ENCODE data around the gene USP22. TPM values are rescaled to one million over a fixed set of nuclear protein-coding genes. Genes with fewer than 3 reads are reported as not detected.
A peak's percentile ranks its signal among the peaks of the same experiment; 100 is the strongest.

The USP22 gene
- total and polyA plus RNA-seq, 10 of the 15 experiments (the other 5 are each of a cell fraction or from before 2014, with no cell fraction given): 10.8 to 218 (median 98.8) TPM

- TF ChIP-seq CREB1 (IDR thresholded peaks at IDR 0.05; ENCODE audit: low read depth) (peak; percentile 83), BCLAF1 (IDR thresholded peaks at IDR 0.05) (0 out of 2 replicates have a peak, but pooled peaks have one; percentile 49), PAX5 (IDR thresholded peaks at IDR 0.05; ENCODE audit: borderline replicate concordance, low read depth, low read length) (0 out of 2 replicates have a peak, but pooled peaks have one; percentile 38), NRF1 (conservative IDR thresholded peaks at IDR 0.05; ENCODE audit: low read depth, low read length) (peak; percentile 62), EP300 (IDR thresholded peaks at IDR 0.05; ENCODE audit: borderline replicate concordance in 1 of 2, control insufficient read depth in 1 of 2, low read depth in 2 of 2, low read length in 2 of 2) (no peak), ZBED1 (IDR thresholded peaks at IDR 0.05; ENCODE audit: borderline replicate concordance) (no peak), NKRF (conservative IDR thresholded peaks at IDR 0.05) (peak; percentile 87), POLR2AphosphoS5 (IDR thresholded peaks at IDR 0.05; ENCODE audit: low read length) (peak; percentile 64; the same call in 1 of the 2 replicates), KLF5 (IDR thresholded peaks at IDR 0.05; ENCODE audit: partially characterized antibody) (peak; percentile 50), SUPT20H (IDR thresholded peaks at IDR 0.05; ENCODE audit: borderline replicate concordance, control insufficient read depth, low read depth, low read length) (no peak), TCF3 (IDR thresholded peaks at IDR 0.05; ENCODE audit: borderline replicate concordance, insufficient read depth, low read depth, low read length) (0 out of 2 replicates have a peak, but pooled peaks have one; percentile 35), NR2F1 (conservative IDR thresholded peaks at IDR 0.05) (peak; percentile 63), PBX3 (IDR thresholded peaks at IDR 0.05; ENCODE audit: insufficient replicate concordance, low read depth, low read length) (no peak), BHLHE40 (IDR thresholded peaks at IDR 0.05; ENCODE audit: borderline replicate concordance in 1 of 2, low read depth in 2 of 2, low read length in 1 of 2) (peak; percentile 20 to 28; a peak in 3 of 4 replicates), GATAD2B (conservative IDR thresholded peaks at IDR 0.05; ENCODE audit: low read depth) (peak; percentile 95), NFXL1 (IDR thresholded peaks at IDR 0.05; ENCODE audit: borderline replicate concordance) (no peak), MEF2B (IDR thresholded peaks at IDR 0.05; ENCODE audit: partially characterized antibody, poor library complexity, severe bottlenecking) (no peak), NBN (IDR thresholded peaks at IDR 0.05) (peak; percentile 63; the same call in 1 of the 2 replicates), SKIL (IDR thresholded peaks at IDR 0.05; ENCODE audit: low read depth, poor library complexity, severe bottlenecking) (no peak), CHD2 (IDR thresholded peaks at IDR 0.05; ENCODE audit: borderline replicate concordance, low read depth, low read length) (peak; percentile 90)
These were observed at the start of gene USP22 (continued) for GRCh38 chr17:21042458-21043295.
